HEK293T (cell line): Measurements from ENCODE around the gene PHEX.

Experiments used
- CTCF ChIA-PET: fragments of 350-600 bp; formaldehyde crosslinking; extraction: SDS; loops from one replicate; lab custom pipeline; 2021; ENCODE audit warnings: antibody characterized with exemption, inconsistent platforms; lab: Yijun Ruan, JAX
- POLR2A ChIA-PET: fragments of 350-600 bp; formaldehyde crosslinking; extraction: SDS; loops from one replicate; lab custom pipeline; 2020; ENCODE audit warnings: antibody characterized with exemption, inconsistent platforms; lab: Yijun Ruan, JAX
- DNase-seq: peaks from one replicate; pipeline ENCODE4 v3.0.0; 2012; ENCODE audit warnings: mixed read lengths; ENCODE audit errors: extremely low spot score
- ARNT ChIP-seq: fragments of 450-650 bp; IDR thresholded peaks from 2 replicates; pipeline ENCODE4 v1.6.1; 2017; ENCODE audit warnings: mild to moderate bottlenecking
- BHLHE40 ChIP-seq: fragments of 450-650 bp; IDR thresholded peaks from 2 replicates; pipeline ENCODE4 v1.6.1; 2016; ENCODE audit warnings: mild to moderate bottlenecking, moderate library complexity, borderline replicate concordance
- CTBP1 ChIP-seq: fragments of 450-650 bp; IDR thresholded peaks from 2 replicates; pipeline ENCODE4 v1.6.1; 2016; ENCODE audit warnings: borderline replicate concordance
- ELF4 ChIP-seq: fragments of 450-650 bp; IDR thresholded peaks from 2 replicates; pipeline ENCODE4 v1.6.1; 2017; ENCODE audit warnings: antibody characterized with exemption
- FOXA1 ChIP-seq: fragments of 450-650 bp; IDR thresholded peaks from 2 replicates; pipeline ENCODE4 v1.6.1; 2016; ENCODE audit warnings: mild to moderate bottlenecking
- FOXK2 ChIP-seq: fragments of 450-650 bp; IDR thresholded peaks from 2 replicates; pipeline ENCODE4 v1.6.1; 2016; ENCODE audit warnings: mild to moderate bottlenecking
- FOXM1 ChIP-seq: fragments of 450-650 bp; IDR thresholded peaks from 2 replicates; pipeline ENCODE4 v1.6.1; 2017; ENCODE audit warnings: mild to moderate bottlenecking, borderline replicate concordance
- HDGF ChIP-seq: fragments of 450-650 bp; IDR thresholded peaks from 2 replicates; pipeline ENCODE4 v1.6.1; 2017; ENCODE audit warnings: antibody characterized with exemption, borderline replicate concordance
- L3MBTL2 ChIP-seq: fragments of 450-650 bp; conservative IDR thresholded peaks from 2 replicates; pipeline ENCODE4 v1.6.1; 2016; ENCODE audit warnings: mild to moderate bottlenecking
- LEF1 ChIP-seq: fragments of 450-650 bp; IDR thresholded peaks from 2 replicates; pipeline ENCODE4 v1.6.1; 2017; ENCODE audit warnings: mild to moderate bottlenecking, borderline replicate concordance
- NFRKB ChIP-seq: fragments of 450-650 bp; IDR thresholded peaks from 2 replicates; pipeline ENCODE4 v1.6.1; 2016; ENCODE audit warnings: mild to moderate bottlenecking, moderate library complexity
- SP1 ChIP-seq: fragments of 450-650 bp; IDR thresholded peaks from 2 replicates; pipeline ENCODE4 v1.6.1; 2017
- SUZ12 ChIP-seq: fragments of 450-650 bp; IDR thresholded peaks from 2 replicates; pipeline ENCODE4 v1.6.1; 2016; ENCODE audit warnings: mild to moderate bottlenecking
- TARDBP ChIP-seq: fragments of 450-650 bp; IDR thresholded peaks from 2 replicates; pipeline ENCODE4 v1.6.1; 2016
- ZNF384 ChIP-seq: fragments of 450-650 bp; IDR thresholded peaks from 2 replicates; pipeline ENCODE4 v1.6.1; 2016
- TF ChIP-seq, protein P1 (sequence below): fragments of 450-650 bp; IDR thresholded peaks from 2 replicates; pipeline ENCODE4 v1.6.1; 2016

Gene PHEX

DNA sequence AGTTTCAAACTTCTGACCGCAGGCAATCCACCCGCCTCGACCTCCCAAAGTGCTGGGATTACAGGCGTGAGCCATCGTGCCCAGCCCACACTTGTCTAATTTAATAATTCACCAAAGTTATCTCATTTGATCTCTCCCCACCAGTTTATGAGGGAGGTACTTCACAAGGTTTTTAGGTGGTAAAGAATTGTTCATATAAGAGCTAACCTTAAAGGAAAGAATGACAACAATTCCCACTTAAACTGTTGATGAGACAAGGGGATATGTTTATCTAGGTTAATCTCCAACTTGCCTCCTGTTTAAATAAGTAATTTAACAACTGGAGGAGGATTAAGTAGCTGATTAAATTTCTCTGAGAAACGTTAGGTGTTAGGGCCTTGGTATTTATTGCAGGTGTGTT lies 123.0 kb downstream of the PHEX start:
- TF ChIP-seq ELF4 = no peak
- TF ChIP-seq TARDBP = no peak
- no peak for TF ChIP-seq FOXM1
- TF ChIP-seq, protein P1, sequence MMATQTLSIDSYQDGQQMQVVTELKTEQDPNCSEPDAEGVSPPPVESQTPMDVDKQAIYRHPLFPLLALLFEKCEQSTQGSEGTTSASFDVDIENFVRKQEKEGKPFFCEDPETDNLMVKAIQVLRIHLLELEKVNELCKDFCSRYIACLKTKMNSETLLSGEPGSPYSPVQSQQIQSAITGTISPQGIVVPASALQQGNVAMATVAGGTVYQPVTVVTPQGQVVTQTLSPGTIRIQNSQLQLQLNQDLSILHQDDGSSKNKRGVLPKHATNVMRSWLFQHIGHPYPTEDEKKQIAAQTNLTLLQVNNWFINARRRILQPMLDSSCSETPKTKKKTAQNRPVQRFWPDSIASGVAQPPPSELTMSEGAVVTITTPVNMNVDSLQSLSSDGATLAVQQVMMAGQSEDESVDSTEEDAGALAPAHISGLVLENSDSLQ = no peak
- TF ChIP-seq SP1 = no peak
- no peak for TF ChIP-seq ARNT
- TF ChIP-seq HDGF = no peak
- TF ChIP-seq FOXA1 = no peak
- TF ChIP-seq LEF1 = no peak
- POLR2A ChIA-PET = no interaction called here
- CTCF ChIA-PET = no interaction called here
- no peak for DNase-seq

DNA sequence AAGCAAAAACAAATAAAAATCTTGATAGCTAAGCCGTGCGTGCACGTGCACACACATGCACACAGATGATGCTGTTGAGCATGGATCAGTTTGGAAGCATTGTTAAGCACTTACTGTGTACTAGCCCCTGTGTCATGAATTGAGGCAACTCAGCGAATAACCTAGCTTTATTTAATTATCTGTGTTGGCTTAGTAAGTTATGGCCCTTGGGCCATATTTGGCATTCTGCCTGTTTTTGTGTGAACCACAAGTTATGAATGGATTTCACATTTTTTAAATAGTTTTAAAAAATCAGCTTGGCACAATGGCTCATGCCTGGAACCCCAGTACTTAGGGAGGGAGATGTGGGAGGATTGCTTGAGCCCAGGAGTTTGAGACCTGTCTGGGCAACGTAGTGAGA lies 126.9 kb downstream of the PHEX start:
- DNase-seq = no peak
- ChIA-PET POLR2A (no interaction called here), CTCF (interaction anchor here (0.6 to 0.9 kb wide), 2 partner anchors 23 to 1147 kb away, joined by 3 read pairs; no protein-coding TSS in a partner anchor)
- TF ChIP-seq FOXA1 (no peak), ZNF384 (no peak), BHLHE40 (no peak), TARDBP (no peak), FOXK2 (no peak), L3MBTL2 (no peak), ARNT (no peak)

DNA sequence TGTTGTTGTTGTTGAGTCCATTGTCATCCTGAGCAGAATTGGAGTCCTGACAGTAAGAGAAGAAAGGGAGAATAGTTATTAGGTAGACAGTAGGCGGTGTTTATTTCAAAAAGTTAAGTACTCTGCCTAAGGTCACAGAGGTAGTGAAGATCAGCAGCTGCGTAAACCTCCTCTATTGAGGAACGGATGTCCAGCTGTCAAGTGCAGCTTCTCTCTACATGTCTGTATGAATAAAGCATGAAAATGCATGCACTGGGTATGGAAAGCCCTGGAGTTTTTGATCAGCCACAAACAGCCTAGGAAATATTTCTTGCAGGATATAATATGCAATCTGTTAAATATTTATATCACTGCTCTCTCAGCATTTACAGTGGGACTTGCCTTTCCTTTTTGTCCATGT lies 131.2 kb downstream of the PHEX start:
- TF ChIP-seq NFRKB = no peak
- TF ChIP-seq FOXA1 = no peak
- no peak for TF ChIP-seq ARNT
- TF ChIP-seq FOXM1 = no peak
- no peak for TF ChIP-seq TARDBP
- no peak for TF ChIP-seq SUZ12
- TF ChIP-seq, protein P1 = no peak
- no peak for DNase-seq
- CTCF ChIA-PET = no interaction called here

DNA sequence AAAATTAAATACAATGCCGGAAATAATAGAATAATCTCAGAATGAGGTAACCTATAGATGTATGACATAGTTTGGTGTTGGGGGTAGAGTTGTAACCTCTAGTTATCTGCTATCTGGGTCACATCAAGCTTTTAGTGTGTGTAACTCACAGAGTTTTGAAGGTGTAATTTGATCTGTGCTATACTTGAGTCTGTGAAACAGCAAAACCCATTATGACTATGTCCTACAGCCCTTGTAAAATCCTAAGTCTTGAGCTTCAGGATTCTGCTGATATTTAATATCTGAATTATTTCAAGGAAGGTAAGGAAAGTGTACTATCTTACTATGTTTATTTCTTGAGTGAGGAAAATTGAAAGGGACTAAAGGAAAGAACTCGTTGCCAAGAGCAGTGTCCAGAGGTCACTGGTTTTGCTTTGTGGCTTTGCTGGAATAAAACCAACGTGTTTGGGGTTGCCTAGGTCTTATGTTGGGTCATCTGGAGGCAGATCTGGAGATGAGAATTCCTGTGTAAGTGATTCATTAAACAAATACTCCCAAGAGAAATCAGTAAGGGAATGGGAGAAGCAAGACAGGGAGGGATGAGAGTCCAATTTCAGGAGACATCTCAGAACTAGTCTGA lies 132.8 kb downstream of the PHEX start:
- DNase-seq = no peak
- ChIA-PET POLR2A (no interaction called here), CTCF (interaction anchor here (0.8 kb wide), 1 partner anchor 13 kb away, joined by 3 read pairs; no protein-coding TSS in a partner anchor)
- TF ChIP-seq SP1 = no peak
- no peak for TF ChIP-seq FOXK2
- TF ChIP-seq SUZ12 = no peak
- no peak for TF ChIP-seq CTBP1
- TF ChIP-seq LEF1 = no peak
- no peak for TF ChIP-seq FOXA1
- TF ChIP-seq ZNF384 = no peak
- TF ChIP-seq HDGF = no peak
- no peak for TF ChIP-seq ARNT

More for the DNA sequence above, 131.2 kb downstream of the PHEX start:
- POLR2A ChIA-PET = no interaction called here

DNA sequence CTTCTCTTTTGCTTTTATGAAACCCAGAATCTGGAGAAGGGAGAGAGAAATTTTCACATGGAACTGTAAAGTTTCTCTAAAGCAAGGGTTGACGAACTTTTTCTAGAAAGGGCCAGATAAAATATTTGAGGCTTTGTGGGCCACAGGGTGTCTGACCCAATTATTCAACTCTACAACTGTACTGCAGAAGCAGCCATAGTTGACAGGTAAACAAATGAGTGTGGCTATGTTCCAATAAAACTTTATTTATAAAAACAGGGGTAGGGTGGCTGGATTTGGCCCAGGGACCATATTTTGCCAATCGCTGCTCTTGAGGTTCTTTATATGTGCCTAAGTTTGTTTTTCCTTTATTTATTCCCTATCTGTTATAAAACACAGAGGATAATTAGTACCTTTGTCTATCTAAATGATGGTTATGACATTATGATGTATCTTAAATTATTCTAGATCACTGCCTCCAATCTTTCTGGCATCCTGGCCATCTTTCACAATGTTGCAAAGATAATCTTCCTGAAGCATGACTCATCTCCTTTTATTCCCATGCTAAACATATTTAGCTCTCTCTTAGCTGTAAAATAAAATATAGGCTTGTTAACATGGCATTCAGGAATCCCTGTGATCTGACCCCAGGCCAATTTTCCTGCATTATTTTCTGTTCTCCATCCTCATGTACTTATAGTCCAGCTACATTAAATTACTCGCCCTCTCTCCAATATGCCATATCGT lies 133.8 kb downstream of the PHEX start:
- TF ChIP-seq FOXA1 = no peak
- TF ChIP-seq CTBP1 = no peak
- TF ChIP-seq SP1 = no peak
- TF ChIP-seq L3MBTL2 = no peak
- TF ChIP-seq, protein P1 = no peak
- TF ChIP-seq LEF1 = no peak
- TF ChIP-seq BHLHE40 = no peak
- TF ChIP-seq HDGF = no peak
- TF ChIP-seq ARNT = no peak
- POLR2A ChIA-PET = no interaction called here
- DNase-seq = no peak

DNA sequence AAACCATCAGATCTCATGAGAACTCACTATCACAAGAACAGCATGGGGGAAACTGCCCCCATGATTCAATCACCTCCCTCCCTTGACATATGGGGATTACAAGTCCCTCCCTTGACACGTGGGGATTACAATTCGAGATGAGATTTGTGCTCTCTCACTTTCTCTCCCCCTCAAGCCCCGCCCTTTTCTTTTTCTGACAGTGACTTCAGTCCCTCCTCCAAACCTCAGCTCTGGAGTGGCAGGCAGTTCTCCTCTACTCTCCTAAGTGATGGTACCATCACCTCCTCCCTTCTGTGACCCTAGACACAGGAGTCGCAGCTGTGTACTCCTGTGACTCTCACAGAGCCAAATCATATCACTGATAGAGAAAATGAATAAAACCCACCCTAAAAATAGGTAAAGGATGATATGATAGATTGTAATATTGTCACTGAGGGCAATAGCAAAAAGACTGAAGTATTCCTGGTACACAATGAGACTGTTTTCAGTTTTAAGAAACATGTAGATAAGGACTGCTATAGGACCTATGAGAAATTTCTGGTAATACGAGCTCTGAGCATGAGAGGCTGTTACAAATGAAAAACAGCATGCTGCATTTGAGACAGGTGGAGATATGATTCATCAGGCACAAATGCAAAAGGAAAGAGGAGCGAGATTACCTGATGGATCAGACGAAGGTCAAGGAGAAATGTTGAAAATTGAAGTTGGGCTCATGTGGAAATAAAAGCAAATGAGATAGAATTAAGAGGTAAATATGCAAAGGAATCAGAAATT lies 139.3 kb downstream of the PHEX start:
- no peak for DNase-seq
- CTCF ChIA-PET = no interaction called here
- TF ChIP-seq FOXM1 = no peak
- TF ChIP-seq ZNF384 = no peak
- POLR2A ChIA-PET = no interaction called here

More for the DNA sequence above, 133.8 kb downstream of the PHEX start:
- CTCF ChIA-PET = no interaction called here
